Mammary epithelial cell (primary cell): Measurements from ENCODE around the gene PXT1.

Experiments used
- CTCF ChIP-seq, 2 donors: IDR thresholded peaks in 1 of 2; conservative IDR thresholded peaks in 1 of 2; 2 replicates each; pipeline ENCODE4 v1.5.1; 2011 to 2012; ENCODE audit warnings: inconsistent platforms in 2 of 2, low read length in 2 of 2, mild to moderate bottlenecking in 2 of 2, control low read depth in 1 of 2, low read depth in 1 of 2; ENCODE audit not compliant: insufficient read depth in 1 of 2; ENCODE audit errors: extremely low read depth in 1 of 2
- EZH2 ChIP-seq: IDR thresholded peaks from 2 replicates; pipeline ENCODE4 v1.6.1; 2012; ENCODE audit warnings: low read length, inconsistent platforms, borderline replicate concordance

- TF ChIP-seq CTCF (conservative IDR thresholded peaks at IDR 0.05 in 1 of 2, IDR thresholded peaks at IDR 0.05 in 1 of 2; ENCODE audit: extremely low read depth in 1 of 2, insufficient read depth in 1 of 2, low read depth in 1 of 2, low read length in 2 of 2) (no peak), EZH2 (no peak)
Measured at GRCh38 chr6:36350082-36350481, 92.6 kb downstream of the PXT1 start.
